GM12878 (cell line): ENCODE results near the gene JMJD6. TPM values are rescaled to one million over a fixed set of nuclear protein-coding genes. Genes with fewer than 3 reads are reported as not detected.

ENCODE experiments used
- ATAC-seq: fragments of 200-7000 bp; cut with Tn5 transposase; 3 replicates; pipeline ENCODE4 v1.9.1; 2020; ENCODE audit warnings: mild to moderate bottlenecking, moderate library complexity
- BruUV-seq: library from RNA; stranded (reverse); fragments of 400-500 nt; replicated peaks from 2 replicates; lab custom pipeline; 2021; lab: Mats Ljungman, UMichigan
- CTCF ChIA-PET: fragments of 300-600 bp; sonication (Branson Sonifier 250); formaldehyde crosslinking; extraction: SDS; loops from one replicate; lab custom pipeline; 2021; ENCODE audit warnings: inconsistent platforms; lab: Yijun Ruan, JAX
- POLR2A ChIA-PET: fragments of 350-600 bp; formaldehyde crosslinking; extraction: SDS; loops from one replicate; lab custom pipeline; 2021; ENCODE audit warnings: inconsistent platforms; lab: Charles Lee
- RAD21 ChIA-PET: fragments of 300-600 bp; sonication (Branson Sonifier 250); formaldehyde crosslinking; loops from one replicate; lab custom pipeline; 2023; ENCODE audit warnings: antibody characterized with exemption; ENCODE audit not compliant: unreplicated experiment; lab: Charles Lee
- SMC1A ChIA-PET: fragments of 300-600 bp; sonication (Branson Sonifier 250); formaldehyde crosslinking; loops from one replicate; lab custom pipeline; 2023; ENCODE audit not compliant: unreplicated experiment, uncharacterized antibody; lab: Charles Lee
- DNase-seq: peaks from one replicate; pipeline ENCODE4 v3.0.0-alpha.2; 2011; ENCODE audit warnings: low read depth, low spot score
- FAIRE-seq: peaks from 3 replicates; lab custom pipeline; 2011; peaks lifted over from hg19 to GRCh38; lab: Jason Lieb, UNC
- H2AFZ ChIP-seq: 2 replicates; pipeline ENCODE4 v1.6.0; 2011; ENCODE audit warnings: low read depth, low read length, control low read depth; ENCODE audit not compliant: control insufficient read depth
- H3K27ac ChIP-seq: 2 replicates; pipeline ENCODE4 v1.5.1; 2011; ENCODE audit warnings: control low read depth; ENCODE audit not compliant: control insufficient read depth, insufficient read depth
- H3K27me3 ChIP-seq, 2 experiments: replicated peaks in 1 of 2; 2 replicates each; pipeline versions ENCODE4 v1.6.0 to v1.6.1; 2011; ENCODE audit warnings: low read length in 1 of 2; ENCODE audit not compliant: control insufficient read depth in 2 of 2, insufficient read depth in 2 of 2
- H3K36me3 ChIP-seq, 2 experiments: 2 replicates each; pipeline ENCODE4 v1.5.1; 2011; ENCODE audit warnings: low read length in 1 of 2; ENCODE audit not compliant: control insufficient read depth in 2 of 2, insufficient read depth in 2 of 2
- H3K4me1 ChIP-seq: 2 replicates; pipeline ENCODE4 v1.6.1; 2011; ENCODE audit warnings: mild to moderate bottlenecking, low read length, moderate library complexity, mixed read lengths; ENCODE audit not compliant: control insufficient read depth, insufficient read depth
- H3K4me2 ChIP-seq: 2 replicates; pipeline ENCODE4 v1.6.0; 2011; ENCODE audit warnings: control low read depth; ENCODE audit not compliant: control insufficient read depth, insufficient read depth
- H3K4me3 ChIP-seq: fragments of 200-600 bp; sonication (generic); 2 replicates; pipeline ENCODE4 v1.5.1; 2016
- H3K79me2 ChIP-seq: 2 replicates; pipeline ENCODE4 v1.6.0; 2011; ENCODE audit warnings: low read length; ENCODE audit not compliant: control insufficient read depth, insufficient read depth
- H3K9ac ChIP-seq: 2 replicates; pipeline ENCODE4 v1.8.0; 2011; ENCODE audit warnings: low read length, control low read depth, mixed read lengths; ENCODE audit not compliant: control insufficient read depth, insufficient read depth
- H3K9me3 ChIP-seq: replicated peaks from 3 replicates; pipeline ENCODE4 v1.5.1; 2011; ENCODE audit warnings: mild to moderate bottlenecking, low read length; ENCODE audit not compliant: control insufficient read depth, insufficient read depth
- H4K20me1 ChIP-seq: 2 replicates; pipeline ENCODE4 v1.6.0; 2011; ENCODE audit not compliant: control insufficient read depth, insufficient read depth
- ETV6 ChIP-seq, 2 experiments: fragments of 450-650 bp in 1 of 2; IDR thresholded peaks in 1 of 2; conservative IDR thresholded peaks in 1 of 2; 2 replicates each; pipeline ENCODE4 v1.6.1; 2014; ENCODE audit warnings: antibody characterized with exemption in 1 of 2, borderline replicate concordance in 1 of 2, low read depth in 1 of 2, mild to moderate bottlenecking in 1 of 2, moderate library complexity in 1 of 2
- HDAC2 ChIP-seq: fragments of 200-600 bp; sonication (generic); IDR thresholded peaks from 2 replicates; pipeline ENCODE4 v1.6.1; 2017
- HDGF ChIP-seq: fragments of 450-650 bp; IDR thresholded peaks from 2 replicates; pipeline ENCODE4 v1.6.1; 2016; ENCODE audit warnings: antibody characterized with exemption
- MXI1 ChIP-seq: fragments of 150-350 bp; IDR thresholded peaks from 2 replicates; pipeline ENCODE4 v1.6.1; 2011; ENCODE audit warnings: low read depth, mild to moderate bottlenecking, inconsistent platforms, low read length, improper control_type of control experiment
- NR2C1 ChIP-seq: fragments of 450-650 bp; IDR thresholded peaks from 2 replicates; pipeline ENCODE4 v1.6.1; 2017; ENCODE audit warnings: antibody characterized with exemption, mild to moderate bottlenecking, moderate library complexity
- SKIL ChIP-seq: fragments of 450-650 bp; IDR thresholded peaks from 2 replicates; pipeline ENCODE4 v1.6.1; 2017; ENCODE audit warnings: mild to moderate bottlenecking, low read depth, inconsistent platforms; ENCODE audit not compliant: poor library complexity, severe bottlenecking
- SUZ12 ChIP-seq: fragments of 200-600 bp; sonication (generic); IDR thresholded peaks from one replicate; pipeline ENCODE4 v1.6.1; 2018; ENCODE audit warnings: antibody characterized with exemption, mild to moderate bottlenecking; ENCODE audit not compliant: unreplicated experiment
- TARDBP ChIP-seq: IDR thresholded peaks from 2 replicates; pipeline ENCODE4 v1.6.1; 2016; ENCODE audit warnings: borderline replicate concordance
- ZBTB40 ChIP-seq: fragments of 450-650 bp; IDR thresholded peaks from 2 replicates; pipeline ENCODE4 v1.6.1; 2016; ENCODE audit warnings: mild to moderate bottlenecking, moderate library complexity, borderline replicate concordance
- ZNF592 ChIP-seq: fragments of 450-650 bp; IDR thresholded peaks from 2 replicates; pipeline ENCODE4 v1.6.1; 2017; ENCODE audit warnings: mild to moderate bottlenecking, moderate library complexity
- ZNF622 ChIP-seq: fragments of 450-650 bp; IDR thresholded peaks from 2 replicates; pipeline ENCODE4 v1.6.1; 2017; ENCODE audit warnings: mild to moderate bottlenecking, inconsistent platforms
- WGBS: methylation state at CpG from one replicate; pipeline ENCODE4 v1.1.6; 2016; ENCODE audit warnings: low lambda C conversion rate; ENCODE audit not compliant: insufficient replicate concordance, insufficient coverage; ENCODE audit errors: missing lambda C conversion rate; 5-methylcytosine and 5-hydroxymethylcytosine counted together
- in situ Hi-C: fragments of 300-500 bp; cut with MboI; formaldehyde crosslinking; loops from 9 replicates; pipeline ENCODE4 v1.14.3; 2018; ENCODE audit warnings: mixed read lengths
- intact Hi-C: fragments of 100-400 bp; cut with micrococcal nuclease; formaldehyde crosslinking; loops from one replicate; pipeline ENCODE4 v1.14.2; 2022; ENCODE audit not compliant: unreplicated experiment
- polyA plus RNA-seq, 11 experiments: library from polyadenylated mRNA; depleted of rRNA in 4 of 11; unstranded in 6 of 11; stranded (reverse) in 5 of 11; fragments of >200 nt; fragmentation: Nextera tagmentation in 4 of 11; fragmentation: Illumina TruSeq in 1 of 11; extraction: Ambion mirVana in 4 of 11; extraction: Trizol in 1 of 11; gene quantifications; 1 replicate in 1 of 11; 2 replicates in 10 of 11; pipeline versions ENCODE4 v1.2.1 to v1.2.3, GENCODE V29; 2011 to 2016; ENCODE audit warnings: inconsistent platforms in 2 of 11, missing spikeins in 2 of 11, low read depth in 1 of 11
- total RNA-seq, 4 experiments: library from RNA; depleted of rRNA in 3 of 4; stranded (reverse); fragments of >200 nt in 3 of 4; fragmentation: Illumina TruSeq in 1 of 4; extraction: Trizol in 1 of 4; gene quantifications; 2 replicates each; pipeline versions ENCODE4 v1.2.1 to v1.2.3, GENCODE V29; 2013 to 2021

JMJD6 gene
- total and polyA plus RNA-seq, 10 of the 15 experiments (the other 5 are each of a cell fraction or from before 2014, with no cell fraction given): 1.2 to 36.0 (median 22.2) TPM

GRCh38 chr17:76751416-76751993 lies 25.1 kb upstream of the JMJD6 start (continued):
- no peak for TF ChIP-seq SKIL

GRCh38 chr17:76748657-76749056 lies 22.3 kb upstream of the JMJD6 start:
- intact Hi-C loops: no loop called here
- SMC1A ChIA-PET: interaction anchor here (0.7 kb wide), 1 partner anchor 864 kb away, joined by 3 read pairs; no protein-coding TSS in a partner anchor
- CTCF ChIA-PET: interaction anchor here (0.5 to 0.6 kb wide), 2 partner anchors 13 to 252 kb away, joined by 3 read pairs; no protein-coding TSS in a partner anchor
- Histone ChIP-seq H3K4me2 (no peak overlapping the region), H2AFZ (no peak overlapping the region), H3K27ac (no peak overlapping the region), H3K36me3 (peaks cover 0 to 9% of the 10 kb centered on the region in 2 experiments; a peak in 3 of 4 replicates), H3K9ac (no peak overlapping the region), H3K79me2 (no peaks in the 10 kb centered on the region), H3K27me3 (no peaks in the 10 kb centered on the region), H3K4me1 (no peaks in the 10 kb centered on the region; the same call in 1 of the 2 replicates), H3K4me3 (no peak overlapping the region), H3K9me3 (no peaks in the 10 kb centered on the region), H4K20me1 (no peaks in the 10 kb centered on the region)
- FAIRE-seq (no peak), DNase-seq (no peak), ATAC-seq (no peak)
- BruUV-seq: no TSS peak
- RAD21 ChIA-PET: interaction anchor here (1.5 kb wide), 1 partner anchor 10 kb away, joined by 4 read pairs; the partner anchor contains the start of gene MFSD11
- in situ Hi-C loops: no loop called here
- 100% methylated on average over 1 of the region's 1 CpG for WGBS
- POLR2A ChIA-PET: no interaction called here
- TF ChIP-seq MXI1 (no peak), NR2C1 (no peak), ZBTB40 (no peak), SUZ12 (no peak), HDAC2 (no peak), ETV6 (conservative IDR thresholded peaks at IDR 0.05 in 1 of 2, IDR thresholded peaks at IDR 0.05 in 1 of 2; ENCODE audit: borderline replicate concordance in 1 of 2, low read depth in 1 of 2) (no peak), TARDBP (no peak), ZNF622 (no peak), HDGF (no peak), ZNF592 (no peak)
